A673 (cell line): ENCODE data around the gene PCNX1. TPM values are rescaled to one million over a fixed set of nuclear protein-coding genes. Genes with fewer than 3 reads are reported as not detected.

ENCODE experiments used
- BruUV-seq: library from RNA; stranded (reverse); fragments of 400-500 nt; replicated peaks from 2 replicates; lab custom pipeline; 2021; lab: Mats Ljungman, UMichigan
- CTCF ChIA-PET: fragments of 300-600 bp; sonication (Branson Sonifier 250); formaldehyde crosslinking; loops from one replicate; lab custom pipeline; 2022; ENCODE audit warnings: antibody characterized with exemption; lab: Charles Lee
- POLR2A ChIA-PET: fragments of 300-600 bp; sonication (Branson Sonifier 250); formaldehyde crosslinking; loops from one replicate; lab custom pipeline; 2022; ENCODE audit warnings: antibody characterized with exemption; ENCODE audit not compliant: low non-redundant PET; lab: Charles Lee
- DNase-seq: peaks from one replicate; pipeline ENCODE4 v3.0.0-alpha.2; 2015; ENCODE audit warnings: low spot score
- H3K27ac ChIP-seq: fragments of 200-600 bp; sonication (generic); 2 replicates; pipeline ENCODE4 v1.5.1; 2016; ENCODE audit warnings: mixed run types, low read depth, mild to moderate bottlenecking, mixed read lengths, antibody characterized with exemption, low read length; ENCODE audit not compliant: poor library complexity, severe bottlenecking
- H3K27me3 ChIP-seq: fragments of 200-600 bp; sonication (generic); replicated peaks from 2 replicates; pipeline ENCODE4 v1.6.1; 2017; ENCODE audit warnings: mixed run types, low read depth, mild to moderate bottlenecking, mixed read lengths, antibody characterized with exemption, low read length; ENCODE audit not compliant: insufficient read depth, poor library complexity
- H3K36me3 ChIP-seq: fragments of 200-600 bp; sonication (generic); 2 replicates; pipeline ENCODE4 v1.6.1; 2016; ENCODE audit warnings: mixed run types, mild to moderate bottlenecking, mixed read lengths, antibody characterized with exemption, low read length; ENCODE audit not compliant: insufficient read depth, poor library complexity, severe bottlenecking
- H3K4me1 ChIP-seq: fragments of 200-600 bp; sonication (generic); 2 replicates; pipeline ENCODE4 v1.6.1; 2017; ENCODE audit warnings: mixed run types, mild to moderate bottlenecking, mixed read lengths, antibody characterized with exemption, low read length; ENCODE audit not compliant: insufficient read depth, poor library complexity, severe bottlenecking
- H3K4me3 ChIP-seq: fragments of 200-600 bp; sonication (generic); 2 replicates; pipeline ENCODE4 v1.5.1; 2016; ENCODE audit warnings: low read depth, mixed run types, mild to moderate bottlenecking, mixed read lengths, low read length; ENCODE audit not compliant: poor library complexity, severe bottlenecking
- H3K9me3 ChIP-seq: fragments of 200-600 bp; sonication (generic); 2 replicates; pipeline ENCODE4 v1.6.1; 2016; ENCODE audit warnings: mixed run types, low read depth, mild to moderate bottlenecking, mixed read lengths, antibody characterized with exemption, low read length; ENCODE audit not compliant: poor library complexity, severe bottlenecking
- EZH2 ChIP-seq: fragments of 200-600 bp; sonication (generic); IDR thresholded peaks from 2 replicates; pipeline ENCODE4 v1.6.1; 2017; ENCODE audit warnings: borderline replicate concordance, low read depth, mild to moderate bottlenecking, mixed read lengths, antibody characterized with exemption, low read length; ENCODE audit not compliant: poor library complexity, severe bottlenecking
- intact Hi-C: fragments of 100-400 bp; cut with micrococcal nuclease; formaldehyde crosslinking; loops from one replicate; pipeline ENCODE4 v1.10.0; 2022; ENCODE audit not compliant: unreplicated experiment
- total RNA-seq: library from RNA; stranded (reverse); gene quantifications from 2 replicates; pipeline ENCODE4 v1.2.3, GENCODE V29; 2021
- TF ChIP-seq, protein P1 (sequence below): fragments of 300-800, 200-600 bp; sonication (generic); conservative IDR thresholded peaks from 2 replicates; pipeline ENCODE4 v1.5.1; 2017; ENCODE audit warnings: low read depth, mild to moderate bottlenecking, antibody characterized with exemption, low read length, moderate library complexity, mixed read lengths

Gene PCNX1
- total RNA-seq, 1 experiment from 2014 or later, result 60.7 TPM

DNA sequence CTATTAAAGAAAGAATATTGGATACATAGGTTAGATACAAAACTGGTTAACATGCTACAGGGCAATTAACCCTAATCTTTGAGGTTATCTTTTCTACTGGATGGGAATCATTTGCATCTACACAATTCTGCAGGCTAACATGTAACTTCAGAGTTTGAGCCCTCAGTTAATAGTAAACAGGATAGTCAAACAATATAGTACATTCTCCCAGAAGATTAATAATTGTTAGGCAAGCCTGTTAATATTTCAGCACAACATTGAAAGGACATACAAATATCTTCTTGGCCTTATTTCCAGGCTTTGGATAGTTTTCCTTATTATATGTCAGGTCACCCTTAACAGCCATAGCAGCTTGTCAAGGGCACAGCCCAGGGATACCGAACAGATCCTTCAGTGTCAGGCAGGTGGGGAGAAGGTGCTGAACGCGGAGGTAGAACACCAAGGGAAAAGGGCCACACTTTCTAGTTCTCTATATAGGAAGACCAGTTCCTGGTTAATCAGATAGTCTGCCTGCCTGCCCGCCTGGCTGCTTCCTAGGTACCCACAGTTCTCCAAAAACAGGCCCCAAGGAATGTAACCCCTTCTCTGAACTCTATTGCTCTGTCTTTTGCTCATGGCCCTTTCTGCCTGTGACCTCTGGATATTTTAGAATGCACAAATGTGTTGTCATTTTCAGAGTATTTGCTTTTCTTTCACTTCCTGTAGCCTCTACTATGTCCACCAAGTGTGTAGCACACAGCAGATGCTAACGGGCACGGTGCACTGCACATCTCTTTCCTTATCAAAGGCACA is 256.0 kb downstream of the PCNX1 start:
- CTCF ChIA-PET, result interaction anchor here (1.2 kb wide), 1 partner anchor 692 kb away, joined by 8 read pairs; no protein-coding TSS in a partner anchor
- Histone ChIP-seq H3K36me3 (no peaks in the 10 kb centered on the region), H3K27ac (no peak overlapping the region), H3K9me3 (peaks cover 6% of the 10 kb centered on the region), H3K4me1 (peaks cover 12% of the 10 kb centered on the region), H3K4me3 (no peak overlapping the region), H3K27me3 (no peaks in the 10 kb centered on the region)
- intact Hi-C loops, result no loop called here
- TF ChIP-seq, protein P1, sequence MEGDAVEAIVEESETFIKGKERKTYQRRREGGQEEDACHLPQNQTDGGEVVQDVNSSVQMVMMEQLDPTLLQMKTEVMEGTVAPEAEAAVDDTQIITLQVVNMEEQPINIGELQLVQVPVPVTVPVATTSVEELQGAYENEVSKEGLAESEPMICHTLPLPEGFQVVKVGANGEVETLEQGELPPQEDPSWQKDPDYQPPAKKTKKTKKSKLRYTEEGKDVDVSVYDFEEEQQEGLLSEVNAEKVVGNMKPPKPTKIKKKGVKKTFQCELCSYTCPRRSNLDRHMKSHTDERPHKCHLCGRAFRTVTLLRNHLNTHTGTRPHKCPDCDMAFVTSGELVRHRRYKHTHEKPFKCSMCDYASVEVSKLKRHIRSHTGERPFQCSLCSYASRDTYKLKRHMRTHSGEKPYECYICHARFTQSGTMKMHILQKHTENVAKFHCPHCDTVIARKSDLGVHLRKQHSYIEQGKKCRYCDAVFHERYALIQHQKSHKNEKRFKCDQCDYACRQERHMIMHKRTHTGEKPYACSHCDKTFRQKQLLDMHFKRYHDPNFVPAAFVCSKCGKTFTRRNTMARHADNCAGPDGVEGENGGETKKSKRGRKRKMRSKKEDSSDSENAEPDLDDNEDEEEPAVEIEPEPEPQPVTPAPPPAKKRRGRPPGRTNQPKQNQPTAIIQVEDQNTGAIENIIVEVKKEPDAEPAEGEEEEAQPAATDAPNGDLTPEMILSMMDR, result no peak
- no peak for TF ChIP-seq EZH2
- POLR2A ChIA-PET, result no interaction called here
- no peak for DNase-seq
- BruUV-seq, result no TSS peak

DNA sequence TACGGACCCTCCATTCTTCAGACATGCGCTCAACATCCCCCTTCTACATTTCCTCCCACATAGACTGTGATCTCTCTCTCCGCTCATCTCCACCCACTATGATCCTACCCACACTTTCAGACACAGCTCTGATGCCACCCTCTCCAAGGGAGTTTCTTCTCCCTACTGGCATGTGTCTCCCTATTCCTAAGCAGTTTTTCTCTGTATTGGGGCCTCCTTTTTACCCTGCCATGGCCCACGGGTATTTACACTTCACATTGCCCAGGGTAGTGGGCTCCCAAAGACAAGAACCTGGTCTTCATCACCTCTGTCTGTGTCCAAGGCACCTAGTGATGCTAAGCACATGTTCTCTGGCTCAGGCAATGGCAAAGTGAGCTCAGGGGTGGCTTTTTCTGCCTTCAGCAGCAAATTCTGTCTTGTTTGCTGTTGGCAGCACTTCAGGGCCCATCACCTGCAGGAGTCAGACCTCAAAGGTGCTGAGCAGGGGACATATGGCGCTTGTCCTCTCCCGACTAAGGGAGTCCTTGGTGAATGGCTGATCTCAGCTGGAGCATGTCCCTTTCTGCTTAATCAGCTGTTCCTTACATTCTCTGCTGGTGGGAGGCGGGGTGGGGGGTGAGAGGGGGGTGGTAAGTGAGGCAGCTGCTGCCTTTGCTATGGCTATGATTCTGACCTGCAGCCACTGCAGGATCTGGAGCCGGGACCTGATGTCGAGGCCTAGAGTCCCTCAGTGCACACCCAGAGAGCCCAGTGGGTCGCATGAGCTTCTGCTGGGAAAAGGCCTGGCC is 256.8 kb downstream of the PCNX1 start:
- intact Hi-C loops, result no loop called here
- H3K36me3 ChIP-seq, result no peaks in the 10 kb centered on the region
- no peaks in the 10 kb centered on the region for H3K27me3 ChIP-seq
- peaks cover 12% of the 10 kb centered on the region for H3K4me1 ChIP-seq
- ChIA-PET POLR2A (no interaction called here), CTCF (interaction anchor here (1.2 kb wide), 1 partner anchor 691 kb away, joined by 8 read pairs; no protein-coding TSS in a partner anchor)
- H3K27ac ChIP-seq, result no peak overlapping the region
- peaks cover 6% of the 10 kb centered on the region for H3K9me3 ChIP-seq
- H3K4me3 ChIP-seq, result no peak overlapping the region
- TF ChIP-seq, protein P1, result no peak
- TF ChIP-seq EZH2, result no peak
- BruUV-seq, result no TSS peak
- no peak for DNase-seq

Other genes with a start within 250 kb of the PCNX1 start
- gene MAP3K9, start 97.9 kb upstream of the PCNX1 start, total RNA-seq, result 5.4 and 6.4 TPM in 2 replicates